Prostate gland (tissue), 2 donors: Measurements from ENCODE around the gene PMFBP1.

Experiments used
- POLR2A ChIP-seq: fragments of 450-650 bp; IDR thresholded peaks from one replicate; pipeline ENCODE4 v1.6.1; 2016; ENCODE audit warnings: antibody characterized with exemption, mild to moderate bottlenecking
- POLR2AphosphoS5 ChIP-seq: sonication (generic); formaldehyde crosslinking; IDR thresholded peaks from one replicate; pipeline ENCODE4 v1.6.1; 2017; ENCODE audit warnings: antibody characterized with exemption
- TF ChIP-seq, protein P1 (sequence below), 4 experiments: fragments of 200-600 bp in 2 of 4; fragments of 450-650 bp in 2 of 4; sonication (generic) in 2 of 4; IDR thresholded peaks; 1 replicate in 3 of 4; 2 replicates in 1 of 4; pipeline ENCODE4 v1.5.1; 2016 to 2019; ENCODE audit warnings: antibody characterized with exemption in 4 of 4, mild to moderate bottlenecking in 2 of 4, moderate library complexity in 2 of 4

DNA sequence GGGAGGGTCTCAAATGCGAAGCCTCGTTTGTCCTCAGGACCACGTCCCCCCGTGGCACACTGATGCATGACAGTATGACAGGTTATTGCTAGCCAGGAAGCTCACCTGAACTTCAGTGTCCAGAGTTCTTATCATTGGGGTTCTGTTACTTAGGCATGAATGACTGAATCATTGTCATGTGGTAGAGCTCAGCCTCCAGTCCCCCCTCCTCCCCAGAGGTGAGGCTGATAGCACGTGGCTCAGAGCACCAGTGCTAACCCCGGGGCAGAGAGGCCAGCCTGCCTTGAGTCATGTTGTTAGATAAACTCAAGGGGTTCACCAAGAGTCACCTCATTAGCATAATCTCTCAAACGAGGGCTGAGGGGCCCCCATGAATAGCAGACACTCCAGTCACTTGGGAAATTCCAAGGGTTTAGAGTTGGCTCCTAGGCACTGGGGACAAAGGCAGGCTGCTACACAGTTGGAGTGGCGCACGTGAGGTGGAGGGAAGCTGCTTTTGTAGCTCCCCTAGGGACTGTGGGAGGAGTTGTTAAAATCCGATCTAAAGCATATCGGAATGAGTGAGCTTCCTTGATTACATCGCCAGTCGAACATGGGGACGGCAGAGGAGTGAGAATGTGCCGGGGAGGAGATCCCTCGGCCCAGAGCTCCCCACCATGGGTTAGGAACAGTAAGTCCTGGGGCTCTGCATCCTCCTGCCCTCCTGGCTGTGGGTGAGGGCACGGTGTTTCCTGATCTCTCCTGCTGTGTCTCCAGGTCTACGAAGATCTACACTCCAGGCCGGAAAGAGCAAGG lies 60.1 kb downstream of the PMFBP1 start:
- TF ChIP-seq, protein P1, sequence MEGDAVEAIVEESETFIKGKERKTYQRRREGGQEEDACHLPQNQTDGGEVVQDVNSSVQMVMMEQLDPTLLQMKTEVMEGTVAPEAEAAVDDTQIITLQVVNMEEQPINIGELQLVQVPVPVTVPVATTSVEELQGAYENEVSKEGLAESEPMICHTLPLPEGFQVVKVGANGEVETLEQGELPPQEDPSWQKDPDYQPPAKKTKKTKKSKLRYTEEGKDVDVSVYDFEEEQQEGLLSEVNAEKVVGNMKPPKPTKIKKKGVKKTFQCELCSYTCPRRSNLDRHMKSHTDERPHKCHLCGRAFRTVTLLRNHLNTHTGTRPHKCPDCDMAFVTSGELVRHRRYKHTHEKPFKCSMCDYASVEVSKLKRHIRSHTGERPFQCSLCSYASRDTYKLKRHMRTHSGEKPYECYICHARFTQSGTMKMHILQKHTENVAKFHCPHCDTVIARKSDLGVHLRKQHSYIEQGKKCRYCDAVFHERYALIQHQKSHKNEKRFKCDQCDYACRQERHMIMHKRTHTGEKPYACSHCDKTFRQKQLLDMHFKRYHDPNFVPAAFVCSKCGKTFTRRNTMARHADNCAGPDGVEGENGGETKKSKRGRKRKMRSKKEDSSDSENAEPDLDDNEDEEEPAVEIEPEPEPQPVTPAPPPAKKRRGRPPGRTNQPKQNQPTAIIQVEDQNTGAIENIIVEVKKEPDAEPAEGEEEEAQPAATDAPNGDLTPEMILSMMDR (IDR thresholded peaks at IDR 0.05) = no peak
- TF ChIP-seq POLR2AphosphoS5 = no peak
- no peak for TF ChIP-seq POLR2A
